Measurements from ENCODE around the gene NFIX. TPM values are rescaled to one million over a fixed set of nuclear protein-coding genes. Genes with fewer than 3 reads are reported as not detected.

NFIX gene
- total and polyA plus RNA-seq, 2 donors (not counting 3 experiments of a cell fraction or from before 2014, with no cell fraction given) = 9.8 to 37.7 TPM

DNA sequence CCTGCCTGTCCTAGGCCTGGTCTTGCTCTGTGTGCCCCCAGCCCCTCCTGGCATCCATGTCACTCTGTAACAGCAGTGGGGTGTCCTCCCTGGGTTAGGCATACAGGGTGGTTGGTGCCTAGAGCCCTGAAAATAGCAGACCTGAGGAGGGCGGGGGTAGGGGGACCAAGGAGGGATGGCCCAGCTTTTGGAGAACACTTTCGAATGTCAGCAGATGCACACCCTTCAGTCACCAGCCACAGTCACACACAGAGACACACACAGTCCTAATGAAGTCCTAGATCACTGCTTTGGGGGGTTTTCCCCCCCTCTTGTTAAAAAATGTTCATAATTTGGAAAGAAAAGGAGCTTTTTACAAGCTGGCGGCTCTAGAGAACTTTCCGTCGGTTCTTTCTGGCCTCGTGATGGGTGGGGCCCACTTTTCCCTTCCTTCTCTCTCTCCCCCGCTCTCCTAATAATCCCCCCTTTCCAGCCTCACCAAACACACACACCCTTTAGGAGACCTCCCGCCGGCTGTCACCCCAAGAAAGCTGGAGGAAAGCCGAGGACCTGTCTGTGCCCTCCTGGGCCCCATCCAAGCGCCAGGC is 59.4 kb downstream of the NFIX start:
- intact Hi-C loops (cut with micrococcal nuclease) = loop anchor here (5.0 kb wide), 1 partner anchor 38 kb away; no protein-coding TSS in a partner anchor
- H4K20me1 ChIP-seq (replicated peaks; ENCODE audit: control insufficient read depth, extremely low read depth, insufficient read depth, low read length) = no peaks in the 10 kb centered on the region
- no peaks in the 10 kb centered on the region for H3K36me3 ChIP-seq (ENCODE audit: control insufficient read depth in 2 of 2, extremely low read depth in 1 of 2, insufficient read depth in 2 of 2, low read length in 2 of 2)
- H3K27ac ChIP-seq (ENCODE audit: insufficient read depth, low read depth, low read length) = peak overlapping the region; percentile 72
- ChIA-PET POLR2A (interaction anchor here (0.7 to 1.1 kb wide), 2 partner anchors 21 to 77 kb away, joined by 3 to 5 read pairs; no protein-coding TSS in a partner anchor), CTCF (interaction anchor here (0.9 to 15.7 kb wide), 12 partner anchors 13 to 535 kb away, joined by 3 to 463 read pairs (median 5); no protein-coding TSS in a partner anchor)
- dilution Hi-C loops (cut with MboI; ENCODE audit: extremely low pct_ligation_motif_present, low sequenced_read_pairs) = no loop called here
- DNase-seq (ENCODE audit: low read depth, low spot score) (no peak), FAIRE-seq (peak; percentile 53)
- H3K9me3 ChIP-seq (replicated peaks; ENCODE audit: control insufficient read depth, insufficient read depth, low read length) = no peaks in the 10 kb centered on the region
- H3K4me1 ChIP-seq (ENCODE audit: control insufficient read depth, extremely low read depth, insufficient read depth, low read length) = peaks cover 65% of the 10 kb centered on the region
- H2AFZ ChIP-seq (ENCODE audit: low read depth, low read length) = no peak overlapping the region
- H3K4me2 ChIP-seq (ENCODE audit: insufficient read depth, low read length) = no peak overlapping the region
- peak overlapping the region; percentile 59 for H3K9ac ChIP-seq (replicated peaks; ENCODE audit: extremely low read depth, insufficient read depth, low read length)
- no TSS peak for BruUV-seq (replicated peaks)
- TF ChIP-seq POLR2A (IDR thresholded peaks at IDR 0.05; ENCODE audit: low read depth, low read length) (no peak), POLR2AphosphoS5 (IDR thresholded peaks at IDR 0.05; ENCODE audit: insufficient read depth, low read depth, low read length) (no peak), GATA2 (IDR thresholded peaks at IDR 0.05; ENCODE audit: insufficient read depth, insufficient read length, low read depth, low read length) (no peak), MYC (IDR thresholded peaks at IDR 0.05; ENCODE audit: low read depth, low read length) (no peak), JUN (IDR thresholded peaks at IDR 0.05; ENCODE audit: borderline replicate concordance, insufficient read depth, insufficient read length, low read depth) (no peak), FOS (IDR thresholded peaks at IDR 0.05; ENCODE audit: borderline replicate concordance, insufficient read depth, low read length) (no peak), EZH2 (IDR thresholded peaks at IDR 0.05; ENCODE audit: borderline replicate concordance, low read depth, low read length, severe bottlenecking) (no peak)
- TF ChIP-seq, protein P1, sequence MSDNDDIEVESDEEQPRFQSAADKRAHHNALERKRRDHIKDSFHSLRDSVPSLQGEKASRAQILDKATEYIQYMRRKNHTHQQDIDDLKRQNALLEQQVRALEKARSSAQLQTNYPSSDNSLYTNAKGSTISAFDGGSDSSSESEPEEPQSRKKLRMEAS (IDR thresholded peaks at IDR 0.05; ENCODE audit: insufficient read depth, insufficient read length) = no peak
- TF ChIP-seq, protein P2, sequence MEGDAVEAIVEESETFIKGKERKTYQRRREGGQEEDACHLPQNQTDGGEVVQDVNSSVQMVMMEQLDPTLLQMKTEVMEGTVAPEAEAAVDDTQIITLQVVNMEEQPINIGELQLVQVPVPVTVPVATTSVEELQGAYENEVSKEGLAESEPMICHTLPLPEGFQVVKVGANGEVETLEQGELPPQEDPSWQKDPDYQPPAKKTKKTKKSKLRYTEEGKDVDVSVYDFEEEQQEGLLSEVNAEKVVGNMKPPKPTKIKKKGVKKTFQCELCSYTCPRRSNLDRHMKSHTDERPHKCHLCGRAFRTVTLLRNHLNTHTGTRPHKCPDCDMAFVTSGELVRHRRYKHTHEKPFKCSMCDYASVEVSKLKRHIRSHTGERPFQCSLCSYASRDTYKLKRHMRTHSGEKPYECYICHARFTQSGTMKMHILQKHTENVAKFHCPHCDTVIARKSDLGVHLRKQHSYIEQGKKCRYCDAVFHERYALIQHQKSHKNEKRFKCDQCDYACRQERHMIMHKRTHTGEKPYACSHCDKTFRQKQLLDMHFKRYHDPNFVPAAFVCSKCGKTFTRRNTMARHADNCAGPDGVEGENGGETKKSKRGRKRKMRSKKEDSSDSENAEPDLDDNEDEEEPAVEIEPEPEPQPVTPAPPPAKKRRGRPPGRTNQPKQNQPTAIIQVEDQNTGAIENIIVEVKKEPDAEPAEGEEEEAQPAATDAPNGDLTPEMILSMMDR (IDR thresholded peaks at IDR 0.05; ENCODE audit: extremely low read depth in 1 of 2, insufficient read depth in 1 of 2, low read depth in 1 of 2, low read length in 2 of 2) = no peak
- H3K27me3 ChIP-seq (ENCODE audit: control insufficient read depth in 2 of 2, insufficient read depth in 2 of 2, low read length in 2 of 2) = no peaks in the 10 kb centered on the region
- H3K9me1 ChIP-seq (replicated peaks; ENCODE audit: control insufficient read depth, extremely low read depth, insufficient read depth, low read length) = no peaks in the 10 kb centered on the region
- H3K79me2 ChIP-seq (ENCODE audit: control insufficient read depth, insufficient read depth, low read length) = no peaks in the 10 kb centered on the region
- H3K4me3 ChIP-seq (replicated peaks in 1 of 3; ENCODE audit: insufficient read depth in 1 of 3, low read depth in 1 of 3, low read length in 3 of 3) = no peak overlapping the region

Measured in endothelial cell of umbilical vein (primary cell).